ENCODE measurements around the gene MAGEC3.

Gene MAGEC3

DNA sequence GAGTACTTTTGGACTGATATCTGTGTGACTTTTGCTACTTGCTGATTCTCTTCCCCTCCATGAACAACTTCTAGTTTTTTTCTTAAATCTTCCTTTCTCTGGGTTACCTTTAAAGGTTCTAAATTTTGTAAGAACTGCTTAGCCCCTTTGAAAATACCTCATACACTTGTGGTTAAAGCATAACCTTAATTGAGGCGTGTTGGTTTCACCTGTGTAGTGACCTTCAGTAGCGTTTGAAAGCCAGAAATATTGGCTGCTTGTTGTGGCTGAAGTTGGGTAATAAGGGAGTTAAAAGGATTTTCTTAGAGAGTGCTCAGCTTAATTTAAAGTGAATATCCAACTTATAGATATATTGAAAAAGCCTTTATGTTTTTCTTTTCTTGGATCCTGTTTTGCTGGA, 97.5 kb downstream of the MAGEC3 start:
- no peak overlapping the region for H3K4me3 ChIP-seq (ENCODE audit: low read depth, low read length)
- no peak for DNase-seq (ENCODE audit: low read depth, low spot score)
- in situ Hi-C loops (cut with HindIII; ENCODE audit: low sequenced_read_pairs), result no loop called here
- TF ChIP-seq, protein P1, sequence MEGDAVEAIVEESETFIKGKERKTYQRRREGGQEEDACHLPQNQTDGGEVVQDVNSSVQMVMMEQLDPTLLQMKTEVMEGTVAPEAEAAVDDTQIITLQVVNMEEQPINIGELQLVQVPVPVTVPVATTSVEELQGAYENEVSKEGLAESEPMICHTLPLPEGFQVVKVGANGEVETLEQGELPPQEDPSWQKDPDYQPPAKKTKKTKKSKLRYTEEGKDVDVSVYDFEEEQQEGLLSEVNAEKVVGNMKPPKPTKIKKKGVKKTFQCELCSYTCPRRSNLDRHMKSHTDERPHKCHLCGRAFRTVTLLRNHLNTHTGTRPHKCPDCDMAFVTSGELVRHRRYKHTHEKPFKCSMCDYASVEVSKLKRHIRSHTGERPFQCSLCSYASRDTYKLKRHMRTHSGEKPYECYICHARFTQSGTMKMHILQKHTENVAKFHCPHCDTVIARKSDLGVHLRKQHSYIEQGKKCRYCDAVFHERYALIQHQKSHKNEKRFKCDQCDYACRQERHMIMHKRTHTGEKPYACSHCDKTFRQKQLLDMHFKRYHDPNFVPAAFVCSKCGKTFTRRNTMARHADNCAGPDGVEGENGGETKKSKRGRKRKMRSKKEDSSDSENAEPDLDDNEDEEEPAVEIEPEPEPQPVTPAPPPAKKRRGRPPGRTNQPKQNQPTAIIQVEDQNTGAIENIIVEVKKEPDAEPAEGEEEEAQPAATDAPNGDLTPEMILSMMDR (IDR thresholded peaks at IDR 0.05; ENCODE audit: low read depth, low read length), result no peak

DNA sequence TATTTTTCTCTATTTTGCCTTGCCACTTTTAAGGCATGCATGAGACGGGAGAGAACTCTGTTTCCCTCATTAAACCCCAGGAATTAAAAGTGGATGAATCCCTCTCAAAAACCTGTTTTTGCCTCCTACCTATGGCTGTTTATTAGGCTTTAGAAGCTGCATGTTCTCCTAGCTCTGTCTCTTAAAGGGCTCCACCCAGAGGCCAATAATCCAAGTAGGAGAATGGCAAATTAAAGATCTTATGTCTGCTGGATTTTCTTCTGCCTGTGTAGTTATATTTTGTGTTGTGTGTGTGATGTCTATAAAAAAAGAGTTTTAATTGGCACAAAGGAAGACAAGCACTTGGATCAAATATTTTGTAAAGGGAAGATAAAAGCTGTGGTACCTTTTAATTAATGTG, 98.0 kb downstream of the MAGEC3 start:
- in situ Hi-C loops (cut with HindIII; ENCODE audit: low sequenced_read_pairs), result no loop called here
- peak; percentile 28 for DNase-seq (ENCODE audit: low read depth, low spot score)
- no peak overlapping the region for H3K4me3 ChIP-seq (ENCODE audit: low read depth, low read length)
- TF ChIP-seq, protein P1 (IDR thresholded peaks at IDR 0.05; ENCODE audit: low read depth, low read length), result peak; percentile 28

DNA sequence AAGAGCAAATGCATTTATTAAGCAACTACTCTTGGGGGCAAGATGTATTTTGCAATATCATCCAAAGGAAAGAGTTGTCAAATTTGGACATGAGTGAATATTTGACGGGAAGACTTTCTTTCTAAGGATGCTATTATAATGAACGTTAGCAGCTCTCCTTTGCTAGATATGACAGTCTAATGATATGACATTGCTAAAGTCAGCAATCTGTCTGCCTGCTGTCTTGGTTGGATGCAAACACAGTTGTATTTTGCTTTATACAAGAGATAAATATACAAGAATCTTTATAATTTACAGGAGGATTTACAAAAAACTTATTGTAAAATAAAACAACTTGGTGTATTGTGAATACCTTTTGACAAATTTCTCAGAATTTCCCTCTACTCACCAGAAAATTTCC, 103.1 kb downstream of the MAGEC3 start:
- TF ChIP-seq, protein P1 (IDR thresholded peaks at IDR 0.05; ENCODE audit: low read depth, low read length), result no peak
- no peak overlapping the region for H3K4me3 ChIP-seq (ENCODE audit: low read depth, low read length)
- DNase-seq (ENCODE audit: low read depth, low spot score), result no peak
- in situ Hi-C loops (cut with HindIII; ENCODE audit: low sequenced_read_pairs), result no loop called here

DNA sequence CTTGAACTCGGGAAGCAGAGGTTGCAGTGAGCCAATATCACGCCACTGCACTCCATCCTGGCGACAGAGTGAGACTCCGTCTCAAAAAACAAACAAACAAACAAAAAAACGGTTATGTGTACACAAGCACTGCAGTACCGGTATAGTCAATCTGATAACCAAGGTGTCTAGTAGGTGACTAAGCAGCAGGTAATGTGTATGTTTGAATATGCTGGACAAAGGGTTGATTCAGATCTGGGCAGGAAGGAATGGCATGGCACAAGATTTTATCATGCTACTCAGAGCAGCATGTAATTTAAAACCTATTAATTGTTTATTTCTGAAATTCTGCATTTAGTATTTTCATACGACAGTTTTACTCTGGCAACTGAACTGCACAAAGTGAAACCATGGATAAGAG, 107.3 kb downstream of the MAGEC3 start:
- in situ Hi-C loops (cut with HindIII; ENCODE audit: low sequenced_read_pairs), result no loop called here
- no peak for DNase-seq (ENCODE audit: low read depth, low spot score)
- TF ChIP-seq, protein P1 (IDR thresholded peaks at IDR 0.05; ENCODE audit: low read depth, low read length), result no peak
- H3K4me3 ChIP-seq (ENCODE audit: low read depth, low read length), result no peak overlapping the region

DNA sequence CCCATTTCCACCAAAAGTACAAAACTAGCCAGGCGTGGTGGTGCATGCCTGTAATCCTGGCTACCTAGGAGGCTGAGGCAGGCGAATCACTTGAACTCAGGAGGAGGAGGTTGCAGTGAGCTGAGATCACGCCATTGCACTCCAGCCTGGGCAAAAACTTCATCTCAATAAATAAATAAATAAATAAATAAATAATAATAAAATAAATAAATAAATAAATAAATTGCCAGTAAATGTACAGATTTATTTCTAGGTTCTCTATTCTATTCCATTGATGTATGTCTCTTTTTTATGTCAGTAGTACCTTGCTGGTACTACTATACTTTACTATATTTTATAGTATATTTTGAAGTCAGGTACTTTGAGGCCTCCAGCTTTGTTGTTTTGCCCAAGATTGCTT, 109.2 kb downstream of the MAGEC3 start:
- no peak overlapping the region for H3K4me3 ChIP-seq (ENCODE audit: low read depth, low read length)
- TF ChIP-seq, protein P1 (IDR thresholded peaks at IDR 0.05; ENCODE audit: low read depth, low read length), result no peak
- no peak for DNase-seq (ENCODE audit: low read depth, low spot score)
- in situ Hi-C loops (cut with HindIII; ENCODE audit: low sequenced_read_pairs), result no loop called here
